Sigmoid colon (tissue), 4 donors: Measurements from ENCODE around the gene AATK.

Source experiments
- CTCF ChIP-seq, 4 experiments: fragments of 450-650 bp in 3 of 4; fragments of 200-600 bp in 1 of 4; IDR thresholded peaks; one replicate each; pipeline ENCODE4 v1.5.1; 2016 to 2019; ENCODE audit warnings: antibody characterized with exemption in 4 of 4, mild to moderate bottlenecking in 3 of 4, moderate library complexity in 2 of 4
- EP300 ChIP-seq, 4 donors: sonication (generic); formaldehyde crosslinking; IDR thresholded peaks; one replicate each; pipeline ENCODE4 v1.6.1; 2017; ENCODE audit warnings: antibody characterized with exemption in 4 of 4
- POLR2A ChIP-seq, 2 donors: fragments of 450-650 bp; IDR thresholded peaks; one replicate each; pipeline ENCODE4 v1.6.1; 2016; ENCODE audit warnings: antibody characterized with exemption in 2 of 2, mild to moderate bottlenecking in 2 of 2, moderate library complexity in 2 of 2
- POLR2AphosphoS5 ChIP-seq, 4 donors: sonication (generic); formaldehyde crosslinking; IDR thresholded peaks; one replicate each; pipeline ENCODE4 v1.6.1; 2017; ENCODE audit warnings: antibody characterized with exemption in 4 of 4

- TF ChIP-seq CTCF (IDR thresholded peaks at IDR 0.05): no peak
- TF ChIP-seq POLR2A (IDR thresholded peaks at IDR 0.05): no peak
- no peak for TF ChIP-seq POLR2AphosphoS5 (IDR thresholded peaks at IDR 0.05)
- TF ChIP-seq EP300 (IDR thresholded peaks at IDR 0.05): no peak
Measured at GRCh38 chr17:81109957-81110356, 56.1 kb downstream of the AATK start.
